ENCODE results near the gene PRPF40A.

DNA sequence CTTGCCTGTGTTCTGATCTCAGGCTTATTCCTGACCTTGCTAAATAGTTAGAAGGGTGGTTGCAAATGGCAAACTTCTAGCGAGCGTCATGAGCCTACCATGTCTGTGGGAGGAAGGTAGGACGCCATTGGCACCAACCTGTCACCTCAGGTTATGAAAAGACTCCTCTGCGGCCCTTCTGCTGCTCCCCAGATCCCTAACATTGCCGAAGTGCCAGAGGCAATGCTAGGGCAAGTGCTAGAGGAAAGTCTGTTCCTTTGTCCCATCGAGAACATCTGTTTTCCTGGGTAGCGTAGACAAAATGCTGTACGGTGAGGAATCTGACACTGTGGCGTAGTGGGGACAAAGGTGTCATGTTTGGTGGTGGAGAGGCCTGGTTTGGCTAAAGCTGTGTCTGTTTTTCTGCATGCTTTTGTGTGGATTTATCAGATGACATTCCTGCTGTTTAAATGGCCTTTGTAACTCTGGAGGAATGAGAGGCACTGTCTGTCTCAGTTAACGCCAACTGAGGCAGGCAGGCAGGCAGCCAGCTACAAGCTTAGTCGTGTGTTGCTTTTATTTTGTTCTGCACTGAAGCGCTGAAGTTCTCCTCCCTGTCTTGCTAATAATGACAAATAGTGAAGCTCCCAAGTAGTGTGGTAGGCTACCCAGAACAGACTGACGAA lies 94.1 kb downstream of the PRPF40A start:
- TF ChIP-seq EZH2 (IDR thresholded peaks at IDR 0.05; ENCODE audit: borderline replicate concordance) = no peak
- TF ChIP-seq, protein P1, sequence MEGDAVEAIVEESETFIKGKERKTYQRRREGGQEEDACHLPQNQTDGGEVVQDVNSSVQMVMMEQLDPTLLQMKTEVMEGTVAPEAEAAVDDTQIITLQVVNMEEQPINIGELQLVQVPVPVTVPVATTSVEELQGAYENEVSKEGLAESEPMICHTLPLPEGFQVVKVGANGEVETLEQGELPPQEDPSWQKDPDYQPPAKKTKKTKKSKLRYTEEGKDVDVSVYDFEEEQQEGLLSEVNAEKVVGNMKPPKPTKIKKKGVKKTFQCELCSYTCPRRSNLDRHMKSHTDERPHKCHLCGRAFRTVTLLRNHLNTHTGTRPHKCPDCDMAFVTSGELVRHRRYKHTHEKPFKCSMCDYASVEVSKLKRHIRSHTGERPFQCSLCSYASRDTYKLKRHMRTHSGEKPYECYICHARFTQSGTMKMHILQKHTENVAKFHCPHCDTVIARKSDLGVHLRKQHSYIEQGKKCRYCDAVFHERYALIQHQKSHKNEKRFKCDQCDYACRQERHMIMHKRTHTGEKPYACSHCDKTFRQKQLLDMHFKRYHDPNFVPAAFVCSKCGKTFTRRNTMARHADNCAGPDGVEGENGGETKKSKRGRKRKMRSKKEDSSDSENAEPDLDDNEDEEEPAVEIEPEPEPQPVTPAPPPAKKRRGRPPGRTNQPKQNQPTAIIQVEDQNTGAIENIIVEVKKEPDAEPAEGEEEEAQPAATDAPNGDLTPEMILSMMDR (IDR thresholded peaks at IDR 0.05; ENCODE audit: poor library complexity) = no peak
- no peak for TF ChIP-seq EZH2phosphoT487 (IDR thresholded peaks at IDR 0.05; ENCODE audit: low read depth, severe bottlenecking, unreplicated experiment)
